Transverse colon (tissue), 3 donors: ENCODE data around the gene CREM.

Experiments
- CTCF ChIP-seq, 5 experiments: fragments of 200-600 bp in 3 of 5; fragments of 450-650 bp in 2 of 5; sonication (generic) in 3 of 5; IDR thresholded peaks; 1 replicate in 2 of 5; 2 replicates in 3 of 5; pipeline ENCODE4 v1.5.1; 2016 to 2017; ENCODE audit warnings: antibody characterized with exemption in 5 of 5, inconsistent platforms in 3 of 5, mild to moderate bottlenecking in 2 of 5, moderate library complexity in 1 of 5
- EP300 ChIP-seq: sonication (generic); formaldehyde crosslinking; IDR thresholded peaks from one replicate; pipeline ENCODE4 v1.6.1; 2017; ENCODE audit warnings: antibody characterized with exemption, low read depth

- TF ChIP-seq CTCF (IDR thresholded peaks at IDR 0.05) (no peak), EP300 (no peak)
Observed at GRCh38 chr10:35127289-35127891, 744 bp downstream of the CREM start.
